Measurements from ENCODE around the gene STARD3. TPM values are rescaled to one million over a fixed set of nuclear protein-coding genes. Genes with fewer than 3 reads are reported as not detected.

The STARD3 gene
- total RNA-seq, 1 donor from 2014 or later, result 51.2 TPM

GRCh38 chr17:39600997-39601597 lies 35.8 kb upstream of the STARD3 start:
- H3K36me3 ChIP-seq (ENCODE audit: insufficient read depth, low read length), result no peaks in the 10 kb centered on the region
- H3K4me3 Mint-ChIP-seq (ENCODE audit: unreplicated experiment), result no peak overlapping the region
- DNase-seq (ENCODE audit: low read depth) (no peak), FAIRE-seq (no peak)
- H3K36me3 Mint-ChIP-seq (ENCODE audit: low read depth, unreplicated experiment), result peaks cover 3% of the 10 kb centered on the region
- H3K4me2 ChIP-seq (ENCODE audit: low read length), result no peak overlapping the region
- H3K9ac ChIP-seq (ENCODE audit: low read length), result no peak overlapping the region
- no peak overlapping the region for H3K27ac Mint-ChIP-seq (ENCODE audit: unreplicated experiment)
- H3K4me1 Mint-ChIP-seq (ENCODE audit: low read depth, unreplicated experiment), result peaks cover 1% of the 10 kb centered on the region
- H4K20me1 ChIP-seq (ENCODE audit: insufficient read depth, low read length), result peaks cover 31% of the 10 kb centered on the region
- no peaks in the 10 kb centered on the region for H3K4me1 ChIP-seq (ENCODE audit: insufficient read depth, low read length)
- peaks cover 95% of the 10 kb centered on the region for H3K27me3 ChIP-seq (ENCODE audit: insufficient read depth, low read length)
- no peak overlapping the region for H3K4me3 ChIP-seq (ENCODE audit: insufficient read depth, low read depth, low read length)
- no peak overlapping the region for H2AFZ ChIP-seq (ENCODE audit: low read depth, low read length)
- no peaks in the 10 kb centered on the region for H3K9me3 ChIP-seq (ENCODE audit: insufficient read depth, low read depth, low read length)
- no peaks in the 10 kb centered on the region for H3K79me2 ChIP-seq (ENCODE audit: insufficient read depth, low read length)
- peaks cover 82% of the 10 kb centered on the region for H3K27me3 Mint-ChIP-seq (ENCODE audit: low read depth, unreplicated experiment)
- TF ChIP-seq EZH2 (IDR thresholded peaks at IDR 0.05; ENCODE audit: insufficient read depth, low read length) (peak; percentile 59), CTCF (IDR thresholded peaks at IDR 0.05; ENCODE audit: insufficient read depth, low read depth, low read length) (no peak)
- no peaks in the 10 kb centered on the region for H3K9me3 Mint-ChIP-seq (ENCODE audit: unreplicated experiment)
- H3K27ac ChIP-seq (ENCODE audit: low read depth, low read length), result no peak overlapping the region

- FAIRE-seq (no peak), DNase-seq (ENCODE audit: low read depth) (no peak)
- Histone ChIP-seq H3K9me3 (ENCODE audit: insufficient read depth, low read depth, low read length) (no peaks in the 10 kb centered on the region), H3K4me1 (ENCODE audit: insufficient read depth, low read length) (no peaks in the 10 kb centered on the region), H4K20me1 (ENCODE audit: insufficient read depth, low read length) (peaks cover 31% of the 10 kb centered on the region), H3K27ac (ENCODE audit: low read depth, low read length) (no peak overlapping the region), H3K27me3 (ENCODE audit: insufficient read depth, low read length) (peaks cover 95% of the 10 kb centered on the region), H3K9ac (ENCODE audit: low read length) (no peak overlapping the region), H3K4me2 (ENCODE audit: low read length) (no peak overlapping the region), H3K79me2 (ENCODE audit: insufficient read depth, low read length) (no peaks in the 10 kb centered on the region), H3K4me3 (ENCODE audit: insufficient read depth, low read depth, low read length) (no peak overlapping the region), H3K36me3 (ENCODE audit: insufficient read depth, low read length) (no peaks in the 10 kb centered on the region), H2AFZ (ENCODE audit: low read depth, low read length) (no peak overlapping the region)
- peaks cover 77% of the 10 kb centered on the region for H3K27me3 Mint-ChIP-seq (ENCODE audit: low read depth, unreplicated experiment)
- H3K36me3 Mint-ChIP-seq (ENCODE audit: low read depth, unreplicated experiment), result peaks cover 3% of the 10 kb centered on the region
- peaks cover under 1% of the 10 kb centered on the region for H3K4me1 Mint-ChIP-seq (ENCODE audit: low read depth, unreplicated experiment)
- no peak overlapping the region for H3K27ac Mint-ChIP-seq (ENCODE audit: unreplicated experiment)
- no peak overlapping the region for H3K4me3 Mint-ChIP-seq (ENCODE audit: unreplicated experiment)
- TF ChIP-seq CTCF (IDR thresholded peaks at IDR 0.05; ENCODE audit: insufficient read depth, low read depth, low read length) (no peak), EZH2 (IDR thresholded peaks at IDR 0.05; ENCODE audit: insufficient read depth, low read length) (no peak)
- H3K9me3 Mint-ChIP-seq (ENCODE audit: unreplicated experiment), result no peaks in the 10 kb centered on the region
These were observed 35.0 kb upstream of the STARD3 start for GRCh38 chr17:39601758-39602532.
